ENCODE data around the gene HLA-F.

DNA sequence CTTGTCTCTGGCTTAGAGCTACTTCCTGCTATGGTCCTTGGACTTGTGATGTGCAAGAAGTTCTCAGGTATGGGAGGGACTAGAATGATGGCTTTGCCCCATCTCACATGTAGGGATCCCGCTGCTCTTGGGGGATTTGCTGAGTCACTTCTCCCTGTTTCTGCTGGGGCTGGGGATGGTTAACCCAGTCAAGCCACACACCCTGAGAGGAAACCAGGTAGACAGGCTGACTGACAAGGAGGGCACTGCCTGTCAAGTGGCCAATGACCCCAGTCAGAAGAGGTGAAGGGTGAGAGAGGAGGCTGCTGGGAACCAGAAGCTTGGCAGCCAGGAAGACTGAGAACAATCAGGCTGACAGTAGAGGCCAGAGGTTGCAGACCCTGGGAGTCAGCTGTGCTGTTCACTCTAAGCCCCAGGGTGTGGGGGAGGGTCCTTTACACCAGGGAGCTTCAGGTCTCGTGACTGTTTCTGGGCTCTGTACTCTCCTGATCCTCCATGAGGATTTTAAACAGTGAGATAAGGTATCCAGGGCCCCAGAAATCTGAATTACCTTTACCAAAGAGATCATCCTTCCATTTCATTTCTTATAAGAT lies 34.6 kb downstream of the HLA-F start:
- TF ChIP-seq, protein P1, sequence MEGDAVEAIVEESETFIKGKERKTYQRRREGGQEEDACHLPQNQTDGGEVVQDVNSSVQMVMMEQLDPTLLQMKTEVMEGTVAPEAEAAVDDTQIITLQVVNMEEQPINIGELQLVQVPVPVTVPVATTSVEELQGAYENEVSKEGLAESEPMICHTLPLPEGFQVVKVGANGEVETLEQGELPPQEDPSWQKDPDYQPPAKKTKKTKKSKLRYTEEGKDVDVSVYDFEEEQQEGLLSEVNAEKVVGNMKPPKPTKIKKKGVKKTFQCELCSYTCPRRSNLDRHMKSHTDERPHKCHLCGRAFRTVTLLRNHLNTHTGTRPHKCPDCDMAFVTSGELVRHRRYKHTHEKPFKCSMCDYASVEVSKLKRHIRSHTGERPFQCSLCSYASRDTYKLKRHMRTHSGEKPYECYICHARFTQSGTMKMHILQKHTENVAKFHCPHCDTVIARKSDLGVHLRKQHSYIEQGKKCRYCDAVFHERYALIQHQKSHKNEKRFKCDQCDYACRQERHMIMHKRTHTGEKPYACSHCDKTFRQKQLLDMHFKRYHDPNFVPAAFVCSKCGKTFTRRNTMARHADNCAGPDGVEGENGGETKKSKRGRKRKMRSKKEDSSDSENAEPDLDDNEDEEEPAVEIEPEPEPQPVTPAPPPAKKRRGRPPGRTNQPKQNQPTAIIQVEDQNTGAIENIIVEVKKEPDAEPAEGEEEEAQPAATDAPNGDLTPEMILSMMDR (IDR thresholded peaks at IDR 0.05; ENCODE audit: low read depth, low read length), result no peak
- TF ChIP-seq POLR2A (IDR thresholded peaks at IDR 0.05; ENCODE audit: extremely low read depth, insufficient read length) (no peak), MAX (IDR thresholded peaks at IDR 0.05; ENCODE audit: low read depth, low read length) (no peak)
